Measurements from ENCODE around the gene SSH2. TPM values are rescaled to one million over a fixed set of nuclear protein-coding genes. Genes with fewer than 3 reads are reported as not detected.

SSH2 gene
- total RNA-seq, 6 experiments from 2014 or later, result 22.2 to 27.0 (median 23.2) TPM

GRCh38 chr17:29716566-29716965, 213.5 kb downstream of the SSH2 start:
- TF ChIP-seq CTCF (IDR thresholded peaks at IDR 0.05), result no peak
- no peak overlapping the region for H3K4me3 Mint-ChIP-seq
- no peaks in the 10 kb centered on the region for H3K9me3 Mint-ChIP-seq
- H3K4me1 Mint-ChIP-seq (ENCODE audit: low read depth), result peaks cover 27% of the 10 kb centered on the region
- peaks cover 2% of the 10 kb centered on the region; the same call in 1 of the 2 replicates for H3K36me3 Mint-ChIP-seq (ENCODE audit: low read depth)
- DNase-seq, result no peak
- H3K27ac Mint-ChIP-seq, result no peak overlapping the region
- no peaks in the 10 kb centered on the region for H3K27me3 Mint-ChIP-seq (ENCODE audit: insufficient read depth)

- TF ChIP-seq CTCF (IDR thresholded peaks at IDR 0.05), result no peak
- DNase-seq, result no peak
- H3K36me3 Mint-ChIP-seq (ENCODE audit: low read depth), result no peaks in the 10 kb centered on the region
- H3K27ac Mint-ChIP-seq, result no peak overlapping the region
- H3K27me3 Mint-ChIP-seq (ENCODE audit: insufficient read depth), result no peaks in the 10 kb centered on the region
- H3K9me3 Mint-ChIP-seq, result no peaks in the 10 kb centered on the region
- no peak overlapping the region for H3K4me3 Mint-ChIP-seq
- H3K4me1 Mint-ChIP-seq (ENCODE audit: low read depth), result peaks cover 36% of the 10 kb centered on the region
These were observed 214.3 kb downstream of the SSH2 start for GRCh38 chr17:29715680-29716079.

- TF ChIP-seq CTCF (IDR thresholded peaks at IDR 0.05), result no peak
- peaks cover 51% of the 10 kb centered on the region for H3K4me1 Mint-ChIP-seq (ENCODE audit: low read depth)
- H3K27ac Mint-ChIP-seq, result peak overlapping the region; percentile 26
- H3K27me3 Mint-ChIP-seq (ENCODE audit: insufficient read depth), result no peaks in the 10 kb centered on the region
- H3K36me3 Mint-ChIP-seq (ENCODE audit: low read depth), result no peaks in the 10 kb centered on the region
- no peak overlapping the region for H3K4me3 Mint-ChIP-seq
- DNase-seq, result no peak
- H3K9me3 Mint-ChIP-seq, result no peaks in the 10 kb centered on the region
These were observed 215.9 kb downstream of the SSH2 start for GRCh38 chr17:29714146-29714545.

- Mint-ChIP-seq H3K9me3 (no peaks in the 10 kb centered on the region), H3K27me3 (ENCODE audit: insufficient read depth) (no peaks in the 10 kb centered on the region), H3K27ac (peak overlapping the region; percentile 38), H3K4me1 (ENCODE audit: low read depth) (peaks cover 57% of the 10 kb centered on the region), H3K36me3 (ENCODE audit: low read depth) (no peaks in the 10 kb centered on the region), H3K4me3 (no peak overlapping the region)
- DNase-seq, result no peak
- TF ChIP-seq CTCF (IDR thresholded peaks at IDR 0.05), result no peak
These were observed 216.4 kb downstream of the SSH2 start for GRCh38 chr17:29713626-29714025.

GRCh38 chr17:29711588-29712385, 218.2 kb downstream of the SSH2 start:
- Mint-ChIP-seq H3K27me3 (ENCODE audit: insufficient read depth) (no peaks in the 10 kb centered on the region), H3K9me3 (no peaks in the 10 kb centered on the region), H3K4me3 (peak overlapping the region; percentile 59), H3K4me1 (ENCODE audit: low read depth) (peaks cover 58% of the 10 kb centered on the region), H3K27ac (peak overlapping the region; percentile 75), H3K36me3 (ENCODE audit: low read depth) (no peaks in the 10 kb centered on the region)
- TF ChIP-seq CTCF (IDR thresholded peaks at IDR 0.05), result no peak
- no peak for DNase-seq
